CD4-positive, alpha-beta T cell (primary cell): ENCODE data around the gene TBC1D17. TPM values are rescaled to one million over a fixed set of nuclear protein-coding genes. Genes with fewer than 3 reads are reported as not detected.
A peak's percentile ranks its signal among the peaks of the same experiment; 100 is the strongest.

Experiments used
- ATAC-seq: fragments of 200-7000 bp; cut with Tn5 transposase; one replicate; pipeline ENCODE4 v1.10.0; 2022; ENCODE audit warnings: mild to moderate bottlenecking; ENCODE audit not compliant: poor library complexity
- CTCF ChIA-PET: fragments of 350-600 bp; sonication (Branson Sonifier 250); formaldehyde crosslinking; loops from one replicate; lab custom pipeline; 2021; ENCODE audit warnings: antibody characterized with exemption, inconsistent platforms; lab: Charles Lee
- POLR2A ChIA-PET: fragments of 350-600 bp; sonication (Branson Sonifier 250); formaldehyde crosslinking; loops from one replicate; lab custom pipeline; 2021; ENCODE audit warnings: antibody characterized with exemption, inconsistent platforms; lab: Charles Lee
- DNase-seq, 14 experiments: peaks; one replicate each; pipeline ENCODE4 v3.0.0-alpha.2; 2013 to 2020; ENCODE audit warnings: mixed read lengths in 2 of 14
- H3K27ac ChIP-seq, 2 donors: one replicate each; pipeline versions ENCODE4 v1.5.1 to v1.7.0; 2013; ENCODE audit warnings: low read length in 2 of 2, low read depth in 1 of 2, mild to moderate bottlenecking in 1 of 2
- H3K27me3 ChIP-seq, 2 experiments: 1 replicate in 1 of 2; 2 replicates in 1 of 2; pipeline versions ENCODE4 v1.6.1 to v1.7.0; 2013; ENCODE audit warnings: low read length in 2 of 2, control low read depth in 1 of 2, mild to moderate bottlenecking in 1 of 2, moderate library complexity in 1 of 2; ENCODE audit not compliant: insufficient read depth in 2 of 2, control insufficient read depth in 1 of 2
- H3K36me3 ChIP-seq: one replicate; pipeline ENCODE4 v1.6.1; 2013; ENCODE audit warnings: low read length, control low read depth; ENCODE audit not compliant: insufficient read depth
- H3K4me1 ChIP-seq: one replicate; pipeline ENCODE4 v1.6.1; 2013; ENCODE audit warnings: low read length, control low read depth; ENCODE audit not compliant: insufficient read depth
- H3K4me3 ChIP-seq: one replicate; pipeline ENCODE4 v1.5.1; 2013; ENCODE audit warnings: mild to moderate bottlenecking, low read length, moderate library complexity
- H3K9me3 ChIP-seq, 2 experiments: 1 replicate in 1 of 2; 2 replicates in 1 of 2; pipeline versions ENCODE4 v1.6.1 to v1.7.0; 2013; ENCODE audit warnings: low read length in 2 of 2, mild to moderate bottlenecking in 2 of 2, control low read depth in 1 of 2, moderate library complexity in 1 of 2; ENCODE audit not compliant: control insufficient read depth in 1 of 2, insufficient read depth in 1 of 2
- H3K27ac Mint-ChIP-seq: one replicate; pipeline ENCODE4 v1.8.0; 2020; ENCODE audit warnings: mixed read lengths
- H3K27me3 Mint-ChIP-seq: one replicate; pipeline ENCODE4 v1.8.0; 2021; ENCODE audit warnings: mixed read lengths
- H3K36me3 Mint-ChIP-seq: one replicate; pipeline ENCODE4 v1.8.0; 2021; ENCODE audit warnings: low read depth, mixed read lengths
- H3K4me1 Mint-ChIP-seq: one replicate; pipeline ENCODE4 v1.8.0; 2021; ENCODE audit warnings: low read depth, mixed read lengths
- H3K4me3 Mint-ChIP-seq: one replicate; pipeline ENCODE4 v1.8.0; 2020; ENCODE audit warnings: mild to moderate bottlenecking, mixed read lengths
- H3K9me3 Mint-ChIP-seq: one replicate; pipeline ENCODE4 v1.8.0; 2020; ENCODE audit warnings: mixed read lengths
- intact Hi-C, 2 experiments: fragments of 100-400 bp; cut with DNase I in 1 of 2; cut with micrococcal nuclease in 1 of 2; formaldehyde crosslinking; loops; one replicate each; pipeline versions ENCODE4 v1.15.1 to v1.9.0; 2023 to 2025; cut with DNase I, micrococcal nuclease
- total RNA-seq, 174 experiments: library from RNA in 2 of 174; stranded (reverse) in 2 of 174; gene quantifications; one replicate each; pipeline ENCODE4 v1.2.3 and lab custom pipeline; 2021 to 2026
- TF ChIP-seq, protein P1 (sequence below): fragments of 200-600 bp; IDR thresholded peaks from one replicate; pipeline ENCODE4 v1.8.0; 2022; ENCODE audit warnings: antibody characterized with exemption, mild to moderate bottlenecking

Gene TBC1D17
- total RNA-seq, 2 experiments from 2014 or later: 35.5 to 35.8 TPM

DNA sequence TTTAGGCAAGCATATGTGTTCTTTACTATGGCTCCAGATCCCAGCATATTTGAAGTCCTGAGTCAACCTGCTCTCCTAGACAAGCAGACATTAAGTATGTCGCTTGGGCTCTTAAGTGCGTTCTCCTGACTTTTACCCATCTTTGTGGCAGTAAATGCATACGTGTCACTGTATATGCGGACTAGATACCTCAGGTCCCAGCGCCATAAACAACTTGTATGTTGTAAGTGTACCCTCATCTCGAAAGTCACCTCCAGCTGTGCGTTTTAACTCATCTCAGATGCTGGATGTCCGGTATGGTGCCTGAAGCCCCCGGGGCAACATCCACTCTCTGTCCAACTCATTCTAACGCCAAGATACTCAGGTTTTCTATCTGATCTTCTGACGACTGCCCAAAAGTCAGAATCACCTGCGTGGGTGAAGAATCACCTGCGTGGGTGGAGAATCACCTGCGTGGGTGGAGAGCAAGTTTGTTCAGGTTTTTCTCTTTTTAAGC, 24.8 kb upstream of the TBC1D17 start:
- TF ChIP-seq, protein P1, sequence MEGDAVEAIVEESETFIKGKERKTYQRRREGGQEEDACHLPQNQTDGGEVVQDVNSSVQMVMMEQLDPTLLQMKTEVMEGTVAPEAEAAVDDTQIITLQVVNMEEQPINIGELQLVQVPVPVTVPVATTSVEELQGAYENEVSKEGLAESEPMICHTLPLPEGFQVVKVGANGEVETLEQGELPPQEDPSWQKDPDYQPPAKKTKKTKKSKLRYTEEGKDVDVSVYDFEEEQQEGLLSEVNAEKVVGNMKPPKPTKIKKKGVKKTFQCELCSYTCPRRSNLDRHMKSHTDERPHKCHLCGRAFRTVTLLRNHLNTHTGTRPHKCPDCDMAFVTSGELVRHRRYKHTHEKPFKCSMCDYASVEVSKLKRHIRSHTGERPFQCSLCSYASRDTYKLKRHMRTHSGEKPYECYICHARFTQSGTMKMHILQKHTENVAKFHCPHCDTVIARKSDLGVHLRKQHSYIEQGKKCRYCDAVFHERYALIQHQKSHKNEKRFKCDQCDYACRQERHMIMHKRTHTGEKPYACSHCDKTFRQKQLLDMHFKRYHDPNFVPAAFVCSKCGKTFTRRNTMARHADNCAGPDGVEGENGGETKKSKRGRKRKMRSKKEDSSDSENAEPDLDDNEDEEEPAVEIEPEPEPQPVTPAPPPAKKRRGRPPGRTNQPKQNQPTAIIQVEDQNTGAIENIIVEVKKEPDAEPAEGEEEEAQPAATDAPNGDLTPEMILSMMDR: no peak
- no peak overlapping the region for H3K27ac ChIP-seq
- H3K27ac Mint-ChIP-seq: peak overlapping the region; percentile 92
- H3K9me3 ChIP-seq: peaks cover 0 to 3% of the 10 kb centered on the region in 2 experiments
- H3K9me3 Mint-ChIP-seq: no peaks in the 10 kb centered on the region
- no peaks in the 10 kb centered on the region for H3K27me3 Mint-ChIP-seq
- DNase-seq (no peak), ATAC-seq (no peak)
- H3K27me3 ChIP-seq: no peaks in the 10 kb centered on the region
- H3K4me3 ChIP-seq: peak overlapping the region; percentile 63
- ChIA-PET POLR2A (interaction anchor here (4.4 kb wide), 1 partner anchor 15 kb away, joined by 75 read pairs; the partner anchor contains the start of gene PNKP), CTCF (no interaction called here)
- peaks cover 54% of the 10 kb centered on the region for H3K4me1 ChIP-seq
- peaks cover 35% of the 10 kb centered on the region for H3K4me1 Mint-ChIP-seq
- H3K4me3 Mint-ChIP-seq: peak overlapping the region; percentile 96
- intact Hi-C loops: loop anchor here in 1 of 2 experiments (5.0 kb wide), 1 partner anchor 35 kb away; the partner anchor contains the start of gene MED25
- H3K36me3 Mint-ChIP-seq: peaks cover 26% of the 10 kb centered on the region
- H3K36me3 ChIP-seq: peaks cover 15% of the 10 kb centered on the region

DNA sequence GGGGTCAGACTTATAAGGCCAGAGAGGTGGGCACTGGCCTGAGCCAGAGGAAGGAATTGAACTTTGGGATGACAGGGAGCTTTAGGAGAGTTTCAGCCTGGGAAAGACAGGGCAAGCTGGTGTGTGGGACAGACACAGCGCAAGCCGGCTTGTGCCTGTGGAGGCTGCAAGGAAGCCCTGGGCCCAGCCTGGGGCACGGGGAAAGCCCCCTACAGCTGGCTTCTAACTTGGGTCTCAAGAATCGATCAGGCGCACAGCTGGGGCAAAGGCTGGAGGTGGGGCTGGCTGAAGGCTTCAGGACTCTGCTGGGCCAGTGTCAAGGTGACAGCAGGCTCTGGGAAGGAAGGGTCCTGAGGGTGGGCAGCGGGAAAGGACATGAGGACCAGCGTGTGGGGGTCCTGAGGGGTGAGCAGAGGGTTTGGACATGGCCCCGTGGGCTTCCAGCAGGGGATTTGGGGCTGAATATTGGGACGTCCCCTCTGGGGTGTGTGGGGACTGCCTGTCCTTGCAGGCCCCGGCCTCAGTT, 23.6 kb upstream of the TBC1D17 start:
- Histone ChIP-seq H3K4me1 (peaks cover 44% of the 10 kb centered on the region), H3K27me3 (no peaks in the 10 kb centered on the region), H3K36me3 (peaks cover 28% of the 10 kb centered on the region), H3K9me3 (peaks cover 0 to 3% of the 10 kb centered on the region in 2 experiments), H3K4me3 (no peak overlapping the region), H3K27ac (no peak overlapping the region)
- Mint-ChIP-seq H3K4me3 (peak overlapping the region; percentile 76), H3K4me1 (peaks cover 26% of the 10 kb centered on the region), H3K27me3 (no peaks in the 10 kb centered on the region), H3K36me3 (peaks cover 27% of the 10 kb centered on the region), H3K9me3 (no peaks in the 10 kb centered on the region), H3K27ac (peak overlapping the region; percentile 70)
- intact Hi-C loops: loop anchor here in 1 of 2 experiments (5.0 kb wide), 1 partner anchor 37 kb away; the partner anchor contains the start of gene MED25
- TF ChIP-seq, protein P1: no peak
- ChIA-PET POLR2A (interaction anchor here (0.7 to 2.3 kb wide), 2 partner anchors 23 to 299 kb away, joined by 3 to 9 read pairs; partner anchors contain the start of genes AKT1S1 and TBC1D17), CTCF (no interaction called here)
- no peak for ATAC-seq
- no peak for DNase-seq

DNA sequence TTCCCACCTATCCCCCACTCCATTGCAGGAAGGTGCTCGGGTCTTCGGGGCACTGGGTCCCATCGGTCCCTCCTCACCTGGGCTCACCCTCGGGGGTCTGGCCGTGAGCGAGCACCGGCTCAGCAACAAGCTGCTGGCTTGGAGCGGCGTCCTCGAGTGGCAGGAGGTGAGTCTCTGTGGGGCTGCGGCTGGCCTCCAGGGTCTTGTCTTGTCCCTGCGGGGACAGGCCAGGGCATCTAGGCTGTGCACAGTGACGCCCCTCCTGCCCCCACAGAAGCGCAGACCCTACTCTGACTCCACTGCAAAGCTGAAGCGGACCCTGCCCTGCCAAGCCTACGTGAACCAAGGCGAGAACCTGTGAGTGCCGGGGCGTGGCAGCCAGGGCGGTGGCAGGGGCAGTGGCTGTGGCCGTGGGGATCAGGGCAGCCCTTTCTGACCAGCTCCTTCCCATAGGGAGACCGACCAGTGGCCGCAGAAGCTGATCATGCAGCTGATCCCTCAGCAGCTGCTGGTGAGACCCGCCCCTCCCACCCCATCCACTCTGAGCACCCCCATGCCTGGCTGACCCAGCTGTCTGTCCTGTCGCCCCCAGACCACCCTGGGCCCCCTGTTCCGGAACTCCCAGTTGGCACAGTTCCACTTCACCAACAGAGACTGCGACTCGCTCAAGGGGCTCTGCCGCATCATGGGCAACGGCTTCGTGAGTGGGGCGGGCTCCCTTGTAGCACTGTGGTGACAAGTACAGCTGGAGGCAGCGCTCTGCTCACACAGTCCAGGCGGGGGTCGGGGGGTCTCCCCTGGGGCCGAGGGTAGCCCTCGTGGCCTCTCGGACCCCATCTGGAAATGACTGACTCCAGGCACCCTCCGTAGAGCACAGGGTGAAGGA, 22.9 kb upstream of the TBC1D17 start:
- H3K36me3 ChIP-seq: peaks cover 31% of the 10 kb centered on the region
- POLR2A ChIA-PET: interaction anchor here (1.6 to 2.3 kb wide), 2 partner anchors 15 to 22 kb away, joined by 3 to 9 read pairs; partner anchors contain the start of genes AKT1S1 and TBC1D17
- Mint-ChIP-seq H3K9me3 (no peaks in the 10 kb centered on the region), H3K4me1 (peaks cover 21% of the 10 kb centered on the region), H3K27me3 (no peaks in the 10 kb centered on the region), H3K27ac (no peak overlapping the region), H3K4me3 (no peak overlapping the region), H3K36me3 (peaks cover 32% of the 10 kb centered on the region)
- no peaks in the 10 kb centered on the region for H3K27me3 ChIP-seq
- H3K4me1 ChIP-seq: peaks cover 37% of the 10 kb centered on the region
- peak in 1 of 14 experiments; percentile 39 for DNase-seq
- H3K27ac ChIP-seq: no peak overlapping the region
- ATAC-seq: no peak
- CTCF ChIA-PET: no interaction called here
- no peak overlapping the region for H3K4me3 ChIP-seq
- TF ChIP-seq, protein P1: no peak
- intact Hi-C loops: loop anchor here in 1 of 2 experiments (5.0 kb wide), 1 partner anchor 37 kb away; the partner anchor contains the start of gene MED25
- H3K9me3 ChIP-seq: peaks cover 0 to 3% of the 10 kb centered on the region in 2 experiments
